Measurements from ENCODE around the gene LDLRAD1.

DNA sequence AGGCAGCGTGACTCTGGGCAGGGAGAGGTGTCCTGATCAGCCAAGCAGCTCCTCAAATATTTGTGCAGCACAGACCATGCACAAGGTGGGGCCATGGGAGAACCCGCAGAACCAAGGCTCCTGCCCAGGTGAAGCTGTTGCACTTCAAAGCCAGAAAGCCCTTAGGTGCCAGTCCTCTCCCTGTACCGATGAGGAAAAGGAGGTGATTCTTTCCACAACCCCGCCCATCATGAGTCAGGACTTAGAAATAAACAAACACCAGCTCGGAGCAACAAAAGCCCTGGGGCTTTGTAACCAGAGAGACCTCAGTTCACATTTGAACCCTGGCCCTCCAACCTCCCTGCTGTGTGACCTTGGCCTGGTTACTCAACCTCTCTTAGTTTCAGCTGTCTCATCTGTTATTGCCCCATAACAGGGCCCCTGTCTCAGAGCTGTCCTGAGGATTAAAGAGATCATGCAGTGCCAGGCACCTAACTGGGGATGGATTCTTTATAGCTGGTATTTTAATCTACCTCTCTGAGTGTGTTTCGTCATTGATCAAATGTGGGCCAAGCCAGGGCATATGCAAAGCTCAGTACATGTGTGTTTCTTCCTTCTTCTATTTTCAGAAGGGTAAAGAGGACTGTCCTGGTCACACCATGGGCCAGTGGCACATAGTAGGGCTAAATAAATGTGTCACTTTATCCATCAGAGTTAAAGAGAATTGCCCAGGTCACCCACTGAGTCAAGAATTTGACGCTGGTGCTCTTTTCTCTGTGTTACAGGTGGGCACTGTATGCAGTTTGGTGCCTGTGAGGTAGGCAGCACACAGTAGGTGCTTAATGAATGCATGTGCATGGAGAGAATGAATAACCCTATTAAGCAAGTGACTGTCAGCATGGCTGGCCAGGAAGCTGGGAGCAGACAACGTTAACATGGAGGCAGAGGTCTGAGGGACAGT lies 1.4 kb downstream of the LDLRAD1 start:
- TF ChIP-seq CTCF (IDR thresholded peaks at IDR 0.05), result no peak
- TF ChIP-seq POLR2A (IDR thresholded peaks at IDR 0.05), result no peak
- TF ChIP-seq EP300 (IDR thresholded peaks at IDR 0.05), result no peak
